Fibroblast of pulmonary artery (primary cell): ENCODE data around the gene PRDM7.

Source experiments
- DNase-seq: peaks from one replicate; pipeline ENCODE4 v3.0.0-alpha.2; 2010; ENCODE audit warnings: low read depth
- H3K4me3 ChIP-seq: replicated peaks from 2 replicates; pipeline ENCODE4 v1.5.1; 2011; ENCODE audit warnings: low read depth, mild to moderate bottlenecking, control low read depth, low read length, moderate library complexity
- CTCF ChIP-seq: IDR thresholded peaks from 2 replicates; pipeline ENCODE4 v1.5.1; 2011; ENCODE audit warnings: mild to moderate bottlenecking, control low read depth, low read length, inconsistent platforms; ENCODE audit errors: missing control alignments

Gene PRDM7

DNA sequence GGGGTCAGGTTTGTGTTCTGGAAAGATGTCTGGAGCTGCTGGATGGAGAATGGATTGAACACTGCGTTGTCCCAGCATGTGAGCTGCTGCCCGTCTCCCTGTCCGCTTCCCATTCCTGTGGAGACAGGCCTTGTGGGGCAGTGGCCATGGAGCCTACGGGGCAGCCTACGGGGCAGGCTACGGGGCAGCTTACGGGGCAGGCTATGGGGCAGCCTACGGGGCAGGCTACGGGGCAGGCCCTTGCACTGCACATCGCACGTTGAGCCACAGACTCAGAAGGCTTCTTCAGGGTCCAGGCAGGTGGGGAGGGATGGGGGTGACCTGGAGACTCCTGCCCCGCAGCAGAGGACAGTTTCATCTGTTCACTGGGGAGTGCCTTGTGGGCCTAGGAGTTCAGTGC lies 48.1 kb downstream of the PRDM7 start:
- H3K4me3 ChIP-seq, result no peak overlapping the region
- no peak for DNase-seq
- TF ChIP-seq CTCF, result no peak

DNA sequence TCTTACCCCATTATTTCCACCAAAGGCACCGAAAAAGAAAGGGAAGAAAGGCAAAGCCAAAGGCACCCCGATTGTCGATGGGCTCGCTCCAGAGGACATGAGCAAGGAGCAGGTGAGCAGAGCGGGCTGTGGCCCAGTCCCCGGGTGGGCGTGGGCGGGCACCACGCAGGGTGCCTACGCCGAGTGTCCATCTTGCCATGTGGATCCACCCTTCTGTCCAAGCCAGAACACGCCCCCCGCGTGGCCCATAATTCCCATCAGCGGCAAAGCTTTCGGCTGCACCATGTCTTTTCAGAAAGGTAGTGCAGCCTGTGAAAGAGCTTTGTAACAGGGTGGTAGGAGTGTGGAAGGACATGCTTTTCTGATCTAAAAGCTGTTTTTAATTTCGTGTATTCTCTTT lies 49.5 kb downstream of the PRDM7 start:
- H3K4me3 ChIP-seq, result no peak overlapping the region
- no peak for DNase-seq
- no peak for TF ChIP-seq CTCF

- H3K4me3 ChIP-seq, result no peak overlapping the region
- TF ChIP-seq CTCF, result no peak
- DNase-seq, result no peak
These were observed 51.0 kb downstream of the PRDM7 start for GRCh38 chr16:90026135-90026534.

- no peak for DNase-seq
- TF ChIP-seq CTCF, result no peak
- H3K4me3 ChIP-seq, result peak overlapping the region; percentile 80
These were observed 54.1 kb downstream of the PRDM7 start for GRCh38 chr16:90023078-90023447.

DNA sequence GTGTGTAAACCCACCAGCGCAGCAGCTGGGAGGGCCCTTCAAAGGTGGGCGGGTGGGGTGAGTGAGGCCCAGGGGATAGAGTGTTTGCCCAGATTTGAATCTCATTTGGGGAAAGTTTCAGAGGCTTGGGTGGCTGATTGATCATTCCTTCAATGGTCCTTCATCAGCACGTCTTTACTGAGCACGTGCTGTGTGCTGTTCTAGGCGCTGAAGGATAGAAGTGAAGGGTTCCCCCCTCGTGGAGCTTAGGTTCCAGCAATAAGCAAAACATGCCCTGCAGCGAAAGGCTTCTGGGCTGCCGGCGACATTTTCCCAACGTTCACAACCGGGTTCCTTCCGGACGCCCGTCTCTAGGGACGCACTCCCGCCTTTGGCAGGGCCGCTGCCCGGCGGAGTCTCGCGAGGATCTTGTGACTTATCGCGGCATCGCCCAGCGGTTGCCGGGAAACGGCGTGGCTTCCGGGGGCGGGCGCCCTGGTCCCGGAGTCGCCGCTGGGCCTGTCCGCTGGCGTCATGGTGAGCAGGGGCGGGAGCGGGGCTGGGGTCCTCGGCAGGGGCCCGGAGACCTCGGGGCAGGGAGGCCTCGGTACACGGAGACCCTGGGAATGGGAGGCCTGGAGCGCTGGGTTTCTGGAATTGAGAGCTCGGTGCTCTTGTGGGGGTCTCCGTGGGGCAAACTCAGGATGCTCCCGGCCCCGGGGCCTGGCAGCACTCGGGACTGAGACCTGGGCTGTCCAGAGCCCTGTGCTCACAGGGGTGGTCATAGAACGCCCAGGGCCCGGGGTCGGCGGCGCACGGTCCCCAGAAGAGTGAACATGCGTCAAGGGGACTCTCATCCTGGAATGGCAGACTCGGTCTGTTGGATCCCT lies 54.7 kb downstream of the PRDM7 start:
- no peak for TF ChIP-seq CTCF
- peak; percentile 90 for DNase-seq

GRCh38 chr16:90020838-90021382 lies 56.2 kb downstream of the PRDM7 start:
- no peak overlapping the region for H3K4me3 ChIP-seq
- no peak for TF ChIP-seq CTCF
- peak; percentile 28 for DNase-seq

More for the DNA sequence above, 54.7 kb downstream of the PRDM7 start:
- H3K4me3 ChIP-seq, result peak overlapping the region; percentile 80

DNA sequence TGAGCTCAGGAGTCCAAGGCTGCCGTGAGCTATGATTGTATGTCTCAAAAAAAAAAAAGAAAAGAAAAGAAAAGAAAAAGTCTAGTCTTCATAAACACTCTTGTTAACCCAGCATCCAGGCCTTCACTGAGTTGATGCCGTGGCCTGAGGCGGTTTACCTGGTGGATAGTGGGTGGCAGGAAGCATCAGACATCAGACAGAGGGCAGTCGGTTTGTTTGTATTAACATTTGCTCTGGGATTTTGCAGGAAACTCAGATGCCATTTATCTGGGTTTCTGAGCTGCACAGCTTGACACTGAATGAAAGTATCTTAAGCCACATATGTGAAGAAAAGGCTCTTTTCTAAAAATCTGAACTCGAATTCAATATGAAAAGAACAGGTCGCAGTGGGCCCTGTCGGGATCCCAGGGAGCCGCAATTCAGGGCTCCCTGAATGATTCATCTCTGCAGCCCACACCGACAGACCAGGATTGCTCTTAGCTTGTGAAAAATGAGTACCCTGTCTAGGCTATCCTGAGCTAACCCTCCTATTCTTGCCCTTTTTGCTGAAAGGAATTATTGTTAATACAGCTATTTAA lies 56.8 kb downstream of the PRDM7 start:
- peak overlapping the region; percentile 56 for H3K4me3 ChIP-seq
- no peak for TF ChIP-seq CTCF
- DNase-seq, result no peak
